B cell (primary cell): ENCODE measurements around the gene NPHP4. TPM values are rescaled to one million over a fixed set of nuclear protein-coding genes. Genes with fewer than 3 reads are reported as not detected.

Source experiments
- ATAC-seq: fragments of 200-7000 bp; cut with Tn5 transposase; one replicate; pipeline ENCODE4 v1.10.0; 2021; ENCODE audit warnings: low read depth, mild to moderate bottlenecking, moderate number of reproducible peaks, moderate library complexity
- CTCF ChIA-PET: fragments of 350-600 bp; sonication (Branson Sonifier 250); formaldehyde crosslinking; loops from one replicate; lab custom pipeline; 2021; ENCODE audit warnings: antibody characterized with exemption, inconsistent platforms; lab: Charles Lee
- POLR2A ChIA-PET: fragments of 350-600 bp; sonication (Branson Sonifier 250); formaldehyde crosslinking; loops from one replicate; lab custom pipeline; 2021; ENCODE audit warnings: antibody characterized with exemption; lab: Charles Lee
- DNase-seq: peaks from one replicate; pipeline ENCODE4 v3.0.0; 2013
- H2AFZ ChIP-seq: 2 replicates; pipeline ENCODE4 v1.6.1; 2012; ENCODE audit warnings: mild to moderate bottlenecking, low read depth, low read length; ENCODE audit not compliant: insufficient read depth, poor library complexity, severe bottlenecking
- H3K27ac ChIP-seq, 2 donors: 1 replicate in 1 of 2; 2 replicates in 1 of 2; pipeline ENCODE4 v1.5.1; 2012 to 2013; ENCODE audit warnings: low read length in 2 of 2, mild to moderate bottlenecking in 2 of 2, moderate library complexity in 1 of 2
- H3K27me3 ChIP-seq, 4 experiments: fragments of 200-600 bp in 1 of 4; sonication (generic) in 1 of 4; replicated peaks in 1 of 4; 1 replicate in 2 of 4; 2 replicates in 2 of 4; pipeline versions ENCODE4 v1.6.1 to v1.7.0; 2013 to 2016; ENCODE audit warnings: low read length in 3 of 4, mild to moderate bottlenecking in 2 of 4, mixed read lengths in 1 of 4, moderate library complexity in 1 of 4; ENCODE audit not compliant: insufficient read depth in 4 of 4, control insufficient read depth in 3 of 4; ENCODE audit errors: control extremely low read depth in 1 of 4
- H3K36me3 ChIP-seq, 2 experiments: replicated peaks in 1 of 2; 1 replicate in 1 of 2; 2 replicates in 1 of 2; pipeline versions ENCODE4 v1.6.1 to v1.7.1; 2013; ENCODE audit warnings: low read length in 1 of 2; ENCODE audit not compliant: insufficient read depth in 2 of 2, control insufficient read depth in 1 of 2; ENCODE audit errors: control extremely low read depth in 1 of 2, extremely low read depth in 1 of 2
- H3K4me1 ChIP-seq, 2 donors: fragments of 200-600 bp in 1 of 2; sonication (generic) in 1 of 2; 1 replicate in 1 of 2; 2 replicates in 1 of 2; pipeline versions ENCODE4 v1.5.1 to v1.6.1; 2013 to 2017; ENCODE audit warnings: low read length in 2 of 2; ENCODE audit not compliant: control insufficient read depth in 2 of 2, insufficient read depth in 2 of 2
- H3K4me2 ChIP-seq: replicated peaks from 2 replicates; pipeline ENCODE3; 2012; ENCODE audit warnings: mild to moderate bottlenecking, low read depth, low read length; ENCODE audit not compliant: poor library complexity, severe bottlenecking
- H3K4me3 ChIP-seq, 5 experiments: fragments of 200-600 bp in 1 of 5; sonication (generic) in 1 of 5; 1 replicate in 3 of 5; 2 replicates in 2 of 5; pipeline versions ENCODE4 v1.5.1 to v1.7.0; 2011 to 2016; ENCODE audit warnings: low read length in 4 of 5, mild to moderate bottlenecking in 4 of 5, low read depth in 2 of 5, control low read depth in 1 of 5, moderate library complexity in 1 of 5; ENCODE audit not compliant: insufficient read depth in 1 of 5; ENCODE audit errors: control extremely low read depth in 1 of 5, extremely low read depth in 1 of 5
- H3K79me2 ChIP-seq: fragments of 200-600 bp; sonication (generic); one replicate; pipeline ENCODE4 v1.6.0; 2016; ENCODE audit warnings: low read length; ENCODE audit not compliant: control insufficient read depth, insufficient read depth
- H3K9ac ChIP-seq: fragments of 200-600 bp; sonication (generic); 2 replicates; pipeline ENCODE4 v1.6.1; 2017; ENCODE audit warnings: mild to moderate bottlenecking, low read length, moderate library complexity
- H3K9me3 ChIP-seq, 3 donors: one replicate each; pipeline versions ENCODE4 v1.6.1 to v1.7.1; 2013; ENCODE audit warnings: low read length in 2 of 3; ENCODE audit not compliant: control insufficient read depth in 2 of 3, insufficient read depth in 1 of 3; ENCODE audit errors: control extremely low read depth in 1 of 3
- H4K20me1 ChIP-seq: 2 replicates; pipeline ENCODE4 v1.6.0; 2012; ENCODE audit warnings: mild to moderate bottlenecking, low read length; ENCODE audit not compliant: insufficient read depth, control insufficient read depth, poor library complexity, severe bottlenecking
- H3K27ac Mint-ChIP-seq: one replicate; pipeline ENCODE4 v1.8.0; 2021; ENCODE audit warnings: mixed read lengths
- H3K27me3 Mint-ChIP-seq: one replicate; pipeline ENCODE4 v1.8.0; 2021; ENCODE audit warnings: mixed read lengths
- H3K4me1 Mint-ChIP-seq: one replicate; pipeline ENCODE4 v1.8.0; 2021; ENCODE audit warnings: mixed read lengths
- H3K4me3 Mint-ChIP-seq: one replicate; pipeline ENCODE4 v1.8.0; 2021; ENCODE audit warnings: mixed read lengths
- H3K9me3 Mint-ChIP-seq: one replicate; pipeline ENCODE4 v1.8.0; 2022; ENCODE audit warnings: mixed read lengths; ENCODE audit not compliant: insufficient read depth
- EZH2 ChIP-seq: IDR thresholded peaks from 2 replicates; pipeline ENCODE4 v1.6.1; 2012; ENCODE audit warnings: borderline replicate concordance, low read depth, mild to moderate bottlenecking, moderate library complexity, low read length; ENCODE audit not compliant: insufficient read depth, poor library complexity, severe bottlenecking
- WGBS: methylation state at CpG from one replicate; pipeline ENCODE4 v1.1.5; 2013; ENCODE audit warnings: missing lambda C conversion rate; ENCODE audit not compliant: insufficient coverage; 5-methylcytosine and 5-hydroxymethylcytosine counted together
- intact Hi-C: fragments of 100-400 bp; cut with micrococcal nuclease; formaldehyde crosslinking; loops from one replicate; pipeline ENCODE4 v1.10.0; 2022
- polyA plus RNA-seq: library from polyadenylated mRNA; depleted of rRNA; stranded (reverse); fragments of >200 nt; gene quantifications from 2 replicates; pipeline ENCODE4 v1.2.3, GENCODE V29; 2012
- total RNA-seq, 2 donors: library from RNA; stranded (reverse); fragments of 120-200 nt in 1 of 2; gene quantifications; 1 replicate in 1 of 2; 2 replicates in 1 of 2; pipeline versions ENCODE4 v1.2.3 to v1.2.4, GENCODE V29; 2013 to 2022
- TF ChIP-seq, protein P1 (sequence below): fragments of 200-600 bp; IDR thresholded peaks from one replicate; pipeline ENCODE4 v1.8.0; 2022; ENCODE audit warnings: antibody characterized with exemption, mild to moderate bottlenecking

The NPHP4 gene
- total and polyA plus RNA-seq, 2 donors (not counting 1 experiment from before 2014, with no cell fraction given): 6.5 to 14.8 TPM

DNA sequence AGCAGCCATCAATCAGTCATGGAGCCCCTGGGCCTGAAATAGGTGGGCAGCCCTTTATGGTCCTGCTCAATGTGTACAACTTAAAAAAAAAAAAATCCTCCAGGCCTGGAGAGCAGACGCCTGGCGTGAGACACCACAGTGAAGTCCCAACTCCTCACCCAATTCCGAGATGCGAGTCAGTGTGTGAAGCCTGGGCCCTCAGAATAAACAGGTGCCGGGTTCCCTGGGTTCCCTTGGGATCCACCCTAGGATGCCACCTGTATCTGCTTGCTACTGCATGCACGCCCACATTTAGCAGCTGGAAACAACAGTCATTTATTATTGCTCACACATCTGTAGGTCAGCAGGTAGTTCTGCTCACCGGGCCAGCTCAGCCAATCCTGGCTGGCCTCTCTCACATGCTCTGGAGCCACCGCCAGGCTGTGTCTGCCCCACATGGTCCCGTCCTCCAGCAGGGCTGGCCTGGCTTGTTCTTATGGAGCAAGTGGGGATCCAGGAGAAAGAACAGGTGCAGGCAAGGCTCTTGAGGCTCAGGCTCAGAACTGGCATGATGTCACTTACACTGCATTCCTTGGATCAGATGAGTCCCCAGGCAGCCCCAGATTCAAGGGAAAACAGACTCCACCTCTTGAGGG lies 172.7 kb downstream of the NPHP4 start:
- Mint-ChIP-seq H3K27me3 (peaks cover 14% of the 10 kb centered on the region), H3K9me3 (no peaks in the 10 kb centered on the region), H3K4me1 (no peaks in the 10 kb centered on the region), H3K4me3 (no peak overlapping the region), H3K27ac (no peak overlapping the region)
- ChIA-PET POLR2A (no interaction called here), CTCF (no interaction called here)
- H3K4me2 ChIP-seq: no peak overlapping the region
- peaks cover 0 to 12% (median 0%) of the 10 kb centered on the region in 3 donors for H3K9me3 ChIP-seq
- no peak overlapping the region for H3K27ac ChIP-seq
- H3K9ac ChIP-seq: no peak overlapping the region
- 90% methylated on average over 9 of the region's 9 CpGs for WGBS
- H3K4me1 ChIP-seq: no peaks in the 10 kb centered on the region
- no peak for TF ChIP-seq EZH2
- TF ChIP-seq, protein P1, sequence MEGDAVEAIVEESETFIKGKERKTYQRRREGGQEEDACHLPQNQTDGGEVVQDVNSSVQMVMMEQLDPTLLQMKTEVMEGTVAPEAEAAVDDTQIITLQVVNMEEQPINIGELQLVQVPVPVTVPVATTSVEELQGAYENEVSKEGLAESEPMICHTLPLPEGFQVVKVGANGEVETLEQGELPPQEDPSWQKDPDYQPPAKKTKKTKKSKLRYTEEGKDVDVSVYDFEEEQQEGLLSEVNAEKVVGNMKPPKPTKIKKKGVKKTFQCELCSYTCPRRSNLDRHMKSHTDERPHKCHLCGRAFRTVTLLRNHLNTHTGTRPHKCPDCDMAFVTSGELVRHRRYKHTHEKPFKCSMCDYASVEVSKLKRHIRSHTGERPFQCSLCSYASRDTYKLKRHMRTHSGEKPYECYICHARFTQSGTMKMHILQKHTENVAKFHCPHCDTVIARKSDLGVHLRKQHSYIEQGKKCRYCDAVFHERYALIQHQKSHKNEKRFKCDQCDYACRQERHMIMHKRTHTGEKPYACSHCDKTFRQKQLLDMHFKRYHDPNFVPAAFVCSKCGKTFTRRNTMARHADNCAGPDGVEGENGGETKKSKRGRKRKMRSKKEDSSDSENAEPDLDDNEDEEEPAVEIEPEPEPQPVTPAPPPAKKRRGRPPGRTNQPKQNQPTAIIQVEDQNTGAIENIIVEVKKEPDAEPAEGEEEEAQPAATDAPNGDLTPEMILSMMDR: no peak
- H3K79me2 ChIP-seq: no peaks in the 10 kb centered on the region
- ATAC-seq (no peak), DNase-seq (no peak)
- intact Hi-C loops: no loop called here
- no peak overlapping the region for H3K4me3 ChIP-seq
- H4K20me1 ChIP-seq: no peaks in the 10 kb centered on the region
- no peaks in the 10 kb centered on the region for H3K36me3 ChIP-seq
- H3K27me3 ChIP-seq: no peaks in the 10 kb centered on the region
- H2AFZ ChIP-seq: no peak overlapping the region

DNA sequence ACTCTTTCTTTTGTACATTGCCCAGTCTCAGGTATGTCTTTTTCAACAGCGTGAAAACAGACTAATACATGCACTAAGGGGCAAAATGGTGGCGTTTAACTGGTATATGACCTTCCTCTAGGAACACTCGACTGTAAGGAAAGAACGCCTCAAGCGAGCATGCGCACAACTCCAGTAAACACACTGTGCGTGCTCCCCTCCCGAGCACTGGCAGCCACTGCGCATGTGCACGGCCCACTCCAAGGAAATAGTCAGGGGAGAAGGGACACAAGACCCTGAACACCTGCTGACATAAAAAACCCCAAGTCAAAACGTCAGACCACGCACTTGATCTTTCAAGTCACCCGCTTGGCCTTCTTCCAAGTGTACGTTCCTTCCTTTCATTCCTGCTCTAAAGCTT lies 173.5 kb downstream of the NPHP4 start:
- ChIA-PET POLR2A (no interaction called here), CTCF (no interaction called here)
- intact Hi-C loops: no loop called here
- no peak for TF ChIP-seq EZH2
- TF ChIP-seq, protein P1: no peak
- Histone ChIP-seq H3K27me3 (no peaks in the 10 kb centered on the region), H3K4me1 (no peaks in the 10 kb centered on the region), H3K79me2 (no peaks in the 10 kb centered on the region), H3K9me3 (peaks cover 0 to 12% (median 0%) of the 10 kb centered on the region in 3 donors), H2AFZ (no peak overlapping the region), H3K4me3 (no peak overlapping the region), H3K4me2 (no peak overlapping the region), H4K20me1 (no peaks in the 10 kb centered on the region), H3K27ac (no peak overlapping the region), H3K36me3 (no peaks in the 10 kb centered on the region), H3K9ac (no peak overlapping the region)
- WGBS: 72% methylated on average over 14 of the region's 14 CpGs
- DNase-seq: no peak
- ATAC-seq: no peak
- Mint-ChIP-seq H3K4me1 (no peaks in the 10 kb centered on the region), H3K9me3 (no peaks in the 10 kb centered on the region), H3K4me3 (no peak overlapping the region), H3K27me3 (peaks cover 14% of the 10 kb centered on the region), H3K27ac (no peak overlapping the region)
